ENCODE measurements around the gene SNX7.

SNX7 gene

DNA sequence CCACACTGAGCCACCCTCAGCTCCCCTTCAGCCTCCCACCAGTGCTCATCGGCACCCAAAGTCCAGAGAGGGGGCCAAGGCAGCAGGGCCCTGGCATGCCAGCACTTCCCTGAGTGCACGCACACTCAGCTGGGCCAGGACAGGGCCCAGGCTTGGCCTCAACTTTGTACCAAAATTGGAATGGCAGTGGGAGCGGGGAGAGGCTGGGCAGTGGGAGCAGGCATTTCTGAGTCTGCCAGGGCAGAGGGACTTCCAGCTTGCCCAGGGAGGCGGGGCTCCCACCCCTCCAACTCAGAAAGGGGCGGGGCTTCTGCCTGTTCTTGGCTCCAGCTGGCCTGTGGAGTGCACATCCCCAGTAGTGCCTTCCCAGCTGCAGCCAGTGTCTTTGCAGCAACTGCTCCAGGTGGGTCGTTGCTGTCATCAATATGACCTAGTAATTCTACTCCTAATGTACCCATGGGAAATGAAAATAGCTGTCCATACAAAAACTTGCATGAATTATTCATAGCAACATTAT lies 10.3 kb upstream of the SNX7 start:
- Histone ChIP-seq H2AFZ (ENCODE audit: low read depth, low read length) (no peak overlapping the region), H4K8ac (ENCODE audit: low read length) (no peak overlapping the region), H3K23ac (ENCODE audit: low read length in 2 of 2) (no peak overlapping the region), H2BK120ac (ENCODE audit: low read depth, low read length) (no peak overlapping the region), H3K14ac (ENCODE audit: low read length in 2 of 2) (no peak overlapping the region), H4K91ac (ENCODE audit: low read length) (no peak overlapping the region), H3K9ac (ENCODE audit: low read length) (no peak overlapping the region), H3K9me3 (ENCODE audit: control insufficient read depth, low read length) (peaks cover 3% of the 10 kb centered on the region), H3K36me3 (ENCODE audit: control insufficient read depth in 1 of 2, insufficient read depth in 2 of 2, low read depth in 1 of 2, low read length in 2 of 2) (no peaks in the 10 kb centered on the region), H3K4ac (ENCODE audit: low read depth in 1 of 2, low read length in 2 of 2) (no peak overlapping the region), H3K4me1 (ENCODE audit: control insufficient read depth, insufficient read depth, low read depth, low read length) (peaks cover 8% of the 10 kb centered on the region), H3K18ac (ENCODE audit: low read depth in 1 of 2, low read length in 2 of 2) (no peak overlapping the region), H3K4me2 (ENCODE audit: low read length, poor library complexity, severe bottlenecking) (no peak overlapping the region), H2BK12ac (ENCODE audit: low read length in 2 of 2) (no peak overlapping the region), H3K79me1 (replicated peaks; ENCODE audit: low read length, poor library complexity, severe bottlenecking) (no peaks in the 10 kb centered on the region), H2BK5ac (ENCODE audit: low read depth, low read length, poor library complexity, severe bottlenecking) (no peak overlapping the region), H2BK15ac (ENCODE audit: low read depth, poor library complexity, severe bottlenecking) (no peak overlapping the region), H3K27ac (ENCODE audit: low read length, poor library complexity, severe bottlenecking) (no peak overlapping the region), H2AK5ac (ENCODE audit: low read length, severe bottlenecking) (no peak overlapping the region), H3K4me3 (ENCODE audit: insufficient read depth in 1 of 2, low read depth in 1 of 2, low read length in 2 of 2) (no peak overlapping the region), H3K27me3 (ENCODE audit: control insufficient read depth in 1 of 2, insufficient read depth in 1 of 2, low read length in 2 of 2) (no peaks in the 10 kb centered on the region)
- WGBS: 71% methylated on average over 6 of the region's 6 CpGs
- no peak for DNase-seq

DNA sequence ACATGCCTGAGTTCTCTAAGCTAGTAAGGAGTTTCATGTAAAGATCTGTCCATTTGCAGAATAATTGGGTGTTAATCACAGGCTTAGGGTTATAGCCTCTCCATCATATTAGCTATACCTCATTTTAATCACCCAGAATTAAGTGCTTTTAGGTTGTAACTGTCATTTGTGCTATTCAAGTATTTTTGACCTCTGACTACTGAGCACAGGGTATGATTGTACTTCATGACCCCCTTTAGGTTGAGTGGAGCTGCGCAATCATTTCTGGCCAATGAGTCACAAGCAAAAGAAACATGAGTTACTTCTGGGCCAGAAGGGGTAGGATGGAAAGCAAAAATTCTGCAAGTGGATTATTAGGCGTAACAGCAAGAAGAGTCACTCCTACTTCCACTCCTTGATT lies 8.4 kb upstream of the SNX7 start:
- 94% methylated on average over 2 of the region's 2 CpGs for WGBS
- Histone ChIP-seq H2AFZ (ENCODE audit: low read depth, low read length) (no peak overlapping the region), H2BK5ac (ENCODE audit: low read depth, low read length, poor library complexity, severe bottlenecking) (no peak overlapping the region), H3K14ac (ENCODE audit: low read length in 2 of 2) (no peak overlapping the region), H3K23ac (ENCODE audit: low read length in 2 of 2) (no peak overlapping the region), H2BK12ac (ENCODE audit: low read length in 2 of 2) (no peak overlapping the region), H3K9me3 (ENCODE audit: control insufficient read depth, low read length) (no peaks in the 10 kb centered on the region), H2BK120ac (ENCODE audit: low read depth, low read length) (no peak overlapping the region), H4K8ac (ENCODE audit: low read length) (no peak overlapping the region), H3K79me1 (replicated peaks; ENCODE audit: low read length, poor library complexity, severe bottlenecking) (no peaks in the 10 kb centered on the region), H3K36me3 (ENCODE audit: control insufficient read depth in 1 of 2, insufficient read depth in 2 of 2, low read depth in 1 of 2, low read length in 2 of 2) (no peaks in the 10 kb centered on the region), H3K4me2 (ENCODE audit: low read length, poor library complexity, severe bottlenecking) (no peak overlapping the region), H4K91ac (ENCODE audit: low read length) (no peak overlapping the region), H3K27ac (ENCODE audit: low read length, poor library complexity, severe bottlenecking) (no peak overlapping the region), H3K4ac (ENCODE audit: low read depth in 1 of 2, low read length in 2 of 2) (no peak overlapping the region), H3K4me3 (ENCODE audit: insufficient read depth in 1 of 2, low read depth in 1 of 2, low read length in 2 of 2) (no peak overlapping the region), H2BK15ac (ENCODE audit: low read depth, poor library complexity, severe bottlenecking) (no peak overlapping the region), H3K27me3 (ENCODE audit: control insufficient read depth in 1 of 2, insufficient read depth in 1 of 2, low read length in 2 of 2) (no peaks in the 10 kb centered on the region), H3K18ac (ENCODE audit: low read depth in 1 of 2, low read length in 2 of 2) (no peak overlapping the region), H3K9ac (ENCODE audit: low read length) (no peak overlapping the region), H2AK5ac (ENCODE audit: low read length, severe bottlenecking) (no peak overlapping the region), H3K4me1 (ENCODE audit: control insufficient read depth, insufficient read depth, low read depth, low read length) (peaks cover 8% of the 10 kb centered on the region)
- no peak for DNase-seq

DNA sequence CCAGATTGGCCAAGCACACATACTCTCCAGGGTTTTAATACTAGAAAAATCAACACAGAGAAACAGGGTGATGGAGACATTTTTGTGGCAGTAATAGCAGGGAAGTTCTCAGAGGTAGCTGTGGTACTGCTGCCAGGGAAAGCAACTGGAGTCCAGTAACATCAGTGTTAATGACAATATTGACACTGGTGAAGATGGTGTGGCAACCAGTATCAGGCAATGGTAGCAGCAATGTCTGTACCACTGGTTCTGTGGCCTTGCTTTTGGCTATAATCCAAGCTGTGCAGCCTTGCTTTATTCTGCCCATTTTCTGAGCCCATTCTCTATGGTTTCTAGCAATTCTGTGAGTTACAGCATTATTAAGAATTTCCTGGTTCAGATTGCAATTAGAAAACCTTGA lies 1.6 kb upstream of the SNX7 start:
- no peak overlapping the region for H2AFZ ChIP-seq (ENCODE audit: low read depth, low read length)
- no peak overlapping the region for H3K27ac ChIP-seq (ENCODE audit: low read length, poor library complexity, severe bottlenecking)
- no peak overlapping the region for H2BK15ac ChIP-seq (ENCODE audit: low read depth, poor library complexity, severe bottlenecking)
- H3K27me3 ChIP-seq (ENCODE audit: control insufficient read depth in 1 of 2, insufficient read depth in 1 of 2, low read length in 2 of 2): no peaks in the 10 kb centered on the region
- no peaks in the 10 kb centered on the region for H3K36me3 ChIP-seq (ENCODE audit: control insufficient read depth in 1 of 2, insufficient read depth in 2 of 2, low read depth in 1 of 2, low read length in 2 of 2)
- no peak overlapping the region for H3K23ac ChIP-seq (ENCODE audit: low read length in 2 of 2)
- H3K18ac ChIP-seq (ENCODE audit: low read depth in 1 of 2, low read length in 2 of 2): no peak overlapping the region
- H2AK5ac ChIP-seq (ENCODE audit: low read length, severe bottlenecking): no peak overlapping the region
- no peak for DNase-seq
- H3K4me1 ChIP-seq (ENCODE audit: control insufficient read depth, insufficient read depth, low read depth, low read length): no peaks in the 10 kb centered on the region
- H2BK120ac ChIP-seq (ENCODE audit: low read depth, low read length): no peak overlapping the region
- H3K79me1 ChIP-seq (replicated peaks; ENCODE audit: low read length, poor library complexity, severe bottlenecking): no peaks in the 10 kb centered on the region
- no peak overlapping the region for H4K91ac ChIP-seq (ENCODE audit: low read length)
- H3K9me3 ChIP-seq (ENCODE audit: control insufficient read depth, low read length): no peaks in the 10 kb centered on the region
- no peak overlapping the region for H2BK12ac ChIP-seq (ENCODE audit: low read length in 2 of 2)
- H4K8ac ChIP-seq (ENCODE audit: low read length): no peak overlapping the region
- H2BK5ac ChIP-seq (ENCODE audit: low read depth, low read length, poor library complexity, severe bottlenecking): no peak overlapping the region
- no peak overlapping the region for H3K4me2 ChIP-seq (ENCODE audit: low read length, poor library complexity, severe bottlenecking)
- H3K9ac ChIP-seq (ENCODE audit: low read length): no peak overlapping the region
- no peak overlapping the region for H3K14ac ChIP-seq (ENCODE audit: low read length in 2 of 2)
- H3K4ac ChIP-seq (ENCODE audit: low read depth in 1 of 2, low read length in 2 of 2): no peak overlapping the region
- no peak overlapping the region for H3K4me3 ChIP-seq (ENCODE audit: insufficient read depth in 1 of 2, low read depth in 1 of 2, low read length in 2 of 2)

DNA sequence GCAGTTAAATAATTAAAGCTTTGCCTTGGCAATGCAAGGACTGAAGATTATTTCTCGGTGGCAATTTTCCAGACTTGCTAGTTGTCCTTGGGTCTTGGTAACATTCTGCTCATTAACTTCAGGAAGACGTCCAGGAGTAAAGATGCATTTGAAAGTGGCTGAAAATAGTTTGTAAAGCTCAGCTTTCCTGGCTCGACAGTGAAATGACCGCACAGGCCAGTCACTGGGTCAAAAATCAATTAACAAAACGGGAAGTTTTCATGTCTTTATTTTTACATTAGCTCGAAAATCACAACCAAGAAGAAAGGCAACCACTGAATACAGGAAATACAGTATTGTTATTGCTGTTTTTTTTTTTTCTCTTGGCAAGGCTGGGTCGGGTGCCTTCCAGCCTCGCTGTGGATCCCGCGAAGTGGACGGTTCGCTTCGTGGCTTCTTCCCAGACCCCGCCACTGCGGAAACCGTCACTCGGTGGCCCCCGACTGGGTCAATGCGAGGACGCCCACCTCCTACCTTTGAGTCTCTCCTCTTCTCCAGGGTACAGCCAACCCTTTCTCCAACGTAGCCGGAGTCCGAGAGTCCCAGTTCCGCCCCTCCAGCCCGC lies 479 bp upstream of the SNX7 start:
- Histone ChIP-seq H2AK5ac (ENCODE audit: low read length, severe bottlenecking) (no peak overlapping the region), H3K14ac (ENCODE audit: low read length in 2 of 2) (peak overlapping the region in 1 of 2 experiments; percentile 96), H3K18ac (ENCODE audit: low read depth in 1 of 2, low read length in 2 of 2) (peak overlapping the region; percentile 71 to 98), H2BK12ac (ENCODE audit: low read length in 2 of 2) (peak overlapping the region in 1 of 2 experiments; percentile 63), H3K36me3 (ENCODE audit: control insufficient read depth in 1 of 2, insufficient read depth in 2 of 2, low read depth in 1 of 2, low read length in 2 of 2) (no peaks in the 10 kb centered on the region), H3K4ac (ENCODE audit: low read depth in 1 of 2, low read length in 2 of 2) (peak overlapping the region; percentile 31 to 86), H3K27me3 (ENCODE audit: control insufficient read depth in 1 of 2, insufficient read depth in 1 of 2, low read length in 2 of 2) (no peaks in the 10 kb centered on the region), H3K9me3 (ENCODE audit: control insufficient read depth, low read length) (no peaks in the 10 kb centered on the region), H4K91ac (ENCODE audit: low read length) (peak overlapping the region; percentile 72), H3K79me1 (replicated peaks; ENCODE audit: low read length, poor library complexity, severe bottlenecking) (no peaks in the 10 kb centered on the region), H2BK5ac (ENCODE audit: low read depth, low read length, poor library complexity, severe bottlenecking) (peak overlapping the region; percentile 62), H2AFZ (ENCODE audit: low read depth, low read length) (peak overlapping the region; percentile 76), H3K27ac (ENCODE audit: low read length, poor library complexity, severe bottlenecking) (peak overlapping the region; percentile 89), H2BK15ac (ENCODE audit: low read depth, poor library complexity, severe bottlenecking) (peak overlapping the region; percentile 89), H3K23ac (ENCODE audit: low read length in 2 of 2) (no peak overlapping the region), H4K8ac (ENCODE audit: low read length) (peak overlapping the region; percentile 96), H3K4me3 (ENCODE audit: insufficient read depth in 1 of 2, low read depth in 1 of 2, low read length in 2 of 2) (peak overlapping the region; percentile 88 to 94), H3K4me1 (ENCODE audit: control insufficient read depth, insufficient read depth, low read depth, low read length) (no peaks in the 10 kb centered on the region), H2BK120ac (ENCODE audit: low read depth, low read length) (peak overlapping the region; percentile 91), H3K9ac (ENCODE audit: low read length) (peak overlapping the region; percentile 90), H3K4me2 (ENCODE audit: low read length, poor library complexity, severe bottlenecking) (peak overlapping the region; percentile 76)
- DNase-seq: no peak
- WGBS: 5% methylated on average over 22 of the region's 25 CpGs
